Osteocyte (in vitro differentiated cells): ENCODE data around the gene TSPAN18. TPM values are rescaled to one million over a fixed set of nuclear protein-coding genes. Genes with fewer than 3 reads are reported as not detected.

Experiments used
- DNase-seq: peaks from one replicate; pipeline ENCODE4 v3.0.0; 2021; ENCODE audit warnings: mixed read lengths; ENCODE audit not compliant: unreplicated experiment; ENCODE audit errors: extremely low spot score
- H3K27ac Mint-ChIP-seq: one replicate; pipeline ENCODE4 v1.8.0; 2021; ENCODE audit warnings: mild to moderate bottlenecking, mixed read lengths; ENCODE audit not compliant: unreplicated experiment
- H3K27me3 Mint-ChIP-seq: one replicate; pipeline ENCODE4 v1.8.0; 2021; ENCODE audit warnings: mixed read lengths; ENCODE audit not compliant: unreplicated experiment
- H3K36me3 Mint-ChIP-seq: one replicate; pipeline ENCODE4 v1.8.0; 2021; ENCODE audit warnings: mixed read lengths; ENCODE audit not compliant: unreplicated experiment
- H3K4me1 Mint-ChIP-seq: one replicate; pipeline ENCODE4 v1.8.0; 2021; ENCODE audit warnings: mixed read lengths; ENCODE audit not compliant: unreplicated experiment
- H3K4me3 Mint-ChIP-seq: one replicate; pipeline ENCODE4 v1.8.0; 2021; ENCODE audit warnings: mild to moderate bottlenecking, moderate library complexity, mixed read lengths; ENCODE audit not compliant: unreplicated experiment
- H3K9me3 Mint-ChIP-seq: one replicate; pipeline ENCODE4 v1.8.0; 2021; ENCODE audit warnings: mixed read lengths; ENCODE audit not compliant: unreplicated experiment
- CTCF ChIP-seq: fragments of 200-600 bp; sonication (generic); IDR thresholded peaks from 2 replicates; pipeline ENCODE4 v1.5.0; 2021; ENCODE audit warnings: antibody characterized with exemption, mild to moderate bottlenecking, moderate library complexity
- total RNA-seq: library from RNA; stranded (reverse); gene quantifications from 2 replicates; pipeline ENCODE4 v1.2.1, GENCODE V29; 2021

Gene TSPAN18
- total RNA-seq, 1 donor from 2014 or later: 13.4 TPM

- H3K4me3 Mint-ChIP-seq: no peak overlapping the region
- no peaks in the 10 kb centered on the region for H3K9me3 Mint-ChIP-seq
- no peak for TF ChIP-seq CTCF
- no peak for DNase-seq
- no peaks in the 10 kb centered on the region for H3K27me3 Mint-ChIP-seq
- H3K36me3 Mint-ChIP-seq: no peaks in the 10 kb centered on the region
- no peak overlapping the region for H3K27ac Mint-ChIP-seq
- H3K4me1 Mint-ChIP-seq: peaks cover 10% of the 10 kb centered on the region
These were observed 145.8 kb downstream of the TSPAN18 start for GRCh38 chr11:44872556-44872955.

DNA sequence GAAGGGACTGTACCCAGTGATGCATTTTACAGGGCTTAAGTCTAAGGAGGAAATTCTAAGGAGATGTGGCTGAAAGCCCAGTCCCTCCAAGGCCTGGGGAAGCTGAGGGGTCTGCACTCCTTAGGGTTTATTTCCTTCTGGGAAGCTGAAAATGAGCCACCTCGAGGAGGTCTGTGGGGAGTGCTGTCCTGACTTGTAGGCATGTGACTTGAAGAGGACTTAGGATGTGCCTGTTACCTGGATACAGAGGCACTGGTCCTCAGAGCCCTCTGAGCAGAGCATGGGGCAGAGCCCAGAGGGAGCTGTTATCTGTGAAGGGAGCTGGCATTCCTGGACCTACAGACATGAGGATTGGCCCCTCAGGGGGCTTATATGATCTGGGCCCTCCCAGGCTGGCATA, 146.8 kb downstream of the TSPAN18 start:
- no peak for DNase-seq
- Mint-ChIP-seq H3K4me1 (peaks cover 10% of the 10 kb centered on the region), H3K4me3 (no peak overlapping the region), H3K27me3 (no peaks in the 10 kb centered on the region), H3K36me3 (no peaks in the 10 kb centered on the region), H3K27ac (no peak overlapping the region), H3K9me3 (no peaks in the 10 kb centered on the region)
- no peak for TF ChIP-seq CTCF

- TF ChIP-seq CTCF: no peak
- Mint-ChIP-seq H3K27me3 (no peaks in the 10 kb centered on the region), H3K4me3 (no peak overlapping the region), H3K36me3 (no peaks in the 10 kb centered on the region), H3K9me3 (no peaks in the 10 kb centered on the region), H3K27ac (no peak overlapping the region), H3K4me1 (peaks cover 10% of the 10 kb centered on the region)
- no peak for DNase-seq
These were observed 147.5 kb downstream of the TSPAN18 start for GRCh38 chr11:44874284-44874683.

DNA sequence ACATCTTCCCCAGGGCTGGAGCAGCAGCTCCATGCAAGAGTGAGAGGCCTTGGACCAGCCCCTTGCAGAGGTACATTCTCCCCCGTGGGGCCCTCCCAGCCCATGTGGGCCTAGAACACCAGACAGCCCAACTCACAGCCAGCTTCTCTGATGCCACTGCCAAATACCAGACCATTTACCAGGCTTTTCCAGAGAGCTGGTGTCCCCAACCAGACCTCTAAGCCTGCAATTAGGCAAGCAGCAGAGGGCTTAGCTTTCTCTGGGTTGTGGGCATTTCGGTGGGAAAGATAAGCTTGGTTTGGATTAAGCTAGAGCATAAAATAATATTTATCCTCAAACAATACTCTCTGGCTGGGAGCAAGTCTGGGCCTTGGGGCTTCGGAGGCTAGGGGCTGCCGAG, 148.3 kb downstream of the TSPAN18 start:
- no peak overlapping the region for H3K4me3 Mint-ChIP-seq
- H3K36me3 Mint-ChIP-seq: no peaks in the 10 kb centered on the region
- H3K27me3 Mint-ChIP-seq: no peaks in the 10 kb centered on the region
- peaks cover 8% of the 10 kb centered on the region for H3K4me1 Mint-ChIP-seq
- no peak overlapping the region for H3K27ac Mint-ChIP-seq
- no peak for TF ChIP-seq CTCF
- DNase-seq: no peak
- no peaks in the 10 kb centered on the region for H3K9me3 Mint-ChIP-seq

DNA sequence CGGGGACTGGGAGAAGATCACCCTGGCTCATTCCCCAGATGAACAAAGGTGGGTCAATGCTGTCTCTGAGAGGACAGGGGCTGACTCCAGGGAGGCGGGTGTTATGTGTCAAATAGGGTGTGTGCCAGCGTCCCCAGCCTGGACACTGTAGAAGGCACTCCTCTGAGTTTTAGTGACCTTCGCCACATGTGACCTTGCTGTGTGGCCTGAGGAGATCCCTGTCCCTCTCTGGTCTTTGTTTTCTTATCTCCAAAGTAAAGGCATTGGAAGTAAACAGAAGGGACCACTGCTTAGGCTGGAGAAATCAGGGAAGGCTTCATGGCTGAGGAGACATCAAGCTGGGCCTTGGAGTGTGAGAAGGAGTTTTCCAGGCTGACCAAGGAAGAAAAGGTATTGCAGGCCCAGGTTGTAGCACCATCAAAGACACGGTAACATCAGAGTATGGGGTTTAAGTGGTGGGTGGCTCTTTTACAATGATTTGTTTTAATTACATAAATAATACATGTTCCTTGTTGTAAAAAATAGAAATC, 149.5 kb downstream of the TSPAN18 start:
- H3K27me3 Mint-ChIP-seq: no peaks in the 10 kb centered on the region
- TF ChIP-seq CTCF: no peak
- no peak overlapping the region for H3K4me3 Mint-ChIP-seq
- no peaks in the 10 kb centered on the region for H3K36me3 Mint-ChIP-seq
- H3K4me1 Mint-ChIP-seq: no peaks in the 10 kb centered on the region
- no peak for DNase-seq
- no peaks in the 10 kb centered on the region for H3K9me3 Mint-ChIP-seq
- H3K27ac Mint-ChIP-seq: no peak overlapping the region
